UCSD-AML1 (cell line): Measurements from ENCODE around the gene GARRE1.
"Not testable (repeated sequence)": the region's sequence is repeated elsewhere in the genome, so short reads cannot be mapped to it uniquely, and the experiment has no call there.

Source experiments
- DNase-seq: peaks from one replicate; lab custom pipeline; 2025; ENCODE audit not compliant: unreplicated experiment; lab: John Stamatoyannopoulos, UW

GARRE1 gene, protein sequence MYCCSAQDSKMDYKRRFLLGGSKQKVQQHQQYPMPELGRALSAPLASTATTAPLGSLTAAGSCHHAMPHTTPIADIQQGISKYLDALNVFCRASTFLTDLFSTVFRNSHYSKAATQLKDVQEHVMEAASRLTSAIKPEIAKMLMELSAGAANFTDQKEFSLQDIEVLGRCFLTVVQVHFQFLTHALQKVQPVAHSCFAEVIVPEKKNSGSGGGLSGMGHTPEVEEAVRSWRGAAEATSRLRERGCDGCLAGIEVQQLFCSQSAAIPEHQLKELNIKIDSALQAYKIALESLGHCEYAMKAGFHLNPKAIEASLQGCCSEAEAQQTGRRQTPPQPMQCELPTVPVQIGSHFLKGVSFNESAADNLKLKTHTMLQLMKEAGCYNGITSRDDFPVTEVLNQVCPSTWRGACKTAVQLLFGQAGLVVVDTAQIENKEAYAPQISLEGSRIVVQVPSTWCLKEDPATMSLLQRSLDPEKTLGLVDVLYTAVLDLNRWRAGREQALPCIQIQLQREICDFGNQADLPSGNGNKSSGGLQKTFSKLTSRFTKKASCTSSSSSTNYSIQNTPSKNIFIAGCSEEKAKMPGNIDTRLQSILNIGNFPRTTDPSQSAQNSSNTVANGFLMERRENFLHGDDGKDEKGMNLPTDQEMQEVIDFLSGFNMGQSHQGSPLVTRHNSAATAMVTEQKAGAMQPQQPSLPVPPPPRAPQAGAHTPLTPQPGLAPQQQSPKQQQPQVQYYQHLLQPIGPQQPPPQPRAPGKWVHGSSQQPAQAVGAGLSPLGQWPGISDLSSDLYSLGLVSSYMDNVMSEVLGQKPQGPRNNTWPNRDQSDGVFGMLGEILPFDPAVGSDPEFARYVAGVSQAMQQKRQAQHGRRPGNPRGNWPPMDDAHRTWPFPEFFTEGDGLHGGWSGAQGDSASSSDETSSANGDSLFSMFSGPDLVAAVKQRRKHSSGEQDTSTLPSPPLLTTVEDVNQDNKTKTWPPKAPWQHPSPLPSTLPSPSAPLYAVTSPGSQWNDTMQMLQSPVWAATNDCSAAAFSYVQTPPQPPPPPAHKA (N-terminal part only)

GRCh38 chr19:34254046-34254697, at the start of gene GARRE1:
GARRE1 (plus strand) TSS chr19:34254554; CDS start chr19:34300474, 45,920 bp downstream.
- DNase-seq = peak; percentile 64

- DNase-seq = not testable (repeated sequence)
Measured at GRCh38 chr19:34205324-34205723, 49.0 kb upstream of the GARRE1 start.

GRCh38 chr19:34208291-34208884, 46.0 kb upstream of the GARRE1 start:
- no peak for DNase-seq

DNA sequence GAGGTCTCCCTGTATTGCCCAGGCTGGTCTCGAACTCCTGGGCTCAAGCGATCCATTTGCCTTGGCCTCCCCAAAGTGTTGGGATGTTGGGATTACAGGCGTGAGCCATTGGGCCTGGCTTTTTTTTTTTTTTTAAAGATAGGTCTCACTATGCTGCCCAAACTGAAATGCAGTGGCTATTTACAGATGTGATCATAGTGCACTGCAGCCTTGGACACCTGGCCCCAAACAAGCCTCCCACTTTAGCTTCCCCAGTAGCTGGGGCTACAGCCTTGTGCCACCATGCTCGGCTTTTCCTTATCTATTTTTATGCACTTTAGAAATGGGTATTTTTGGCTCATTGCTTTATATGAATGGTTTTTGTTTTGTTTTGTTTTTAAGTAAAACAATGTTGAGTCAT, 44.6 kb upstream of the GARRE1 start:
- DNase-seq = no peak

DNA sequence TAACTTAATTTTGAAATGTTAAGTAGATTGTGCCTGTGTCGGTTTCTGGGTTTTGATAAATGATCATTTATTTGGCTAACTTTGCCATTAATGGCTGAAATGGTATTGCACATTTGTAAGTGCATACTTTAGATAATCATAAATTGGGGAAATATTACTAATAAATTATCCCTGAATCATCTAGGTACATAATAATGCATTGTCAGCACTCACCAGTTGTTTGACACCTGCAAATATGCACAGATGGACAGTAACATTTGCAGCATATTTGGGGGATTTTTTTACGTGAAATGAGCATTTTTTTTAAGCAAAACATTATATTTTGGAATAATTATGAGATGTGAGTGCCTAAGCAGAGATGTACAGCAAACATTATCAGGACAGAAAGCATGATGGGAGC, 41.1 kb upstream of the GARRE1 start:
- DNase-seq = no peak

- DNase-seq = no peak
Measured at GRCh38 chr19:34214040-34214439, 40.3 kb upstream of the GARRE1 start.

DNA sequence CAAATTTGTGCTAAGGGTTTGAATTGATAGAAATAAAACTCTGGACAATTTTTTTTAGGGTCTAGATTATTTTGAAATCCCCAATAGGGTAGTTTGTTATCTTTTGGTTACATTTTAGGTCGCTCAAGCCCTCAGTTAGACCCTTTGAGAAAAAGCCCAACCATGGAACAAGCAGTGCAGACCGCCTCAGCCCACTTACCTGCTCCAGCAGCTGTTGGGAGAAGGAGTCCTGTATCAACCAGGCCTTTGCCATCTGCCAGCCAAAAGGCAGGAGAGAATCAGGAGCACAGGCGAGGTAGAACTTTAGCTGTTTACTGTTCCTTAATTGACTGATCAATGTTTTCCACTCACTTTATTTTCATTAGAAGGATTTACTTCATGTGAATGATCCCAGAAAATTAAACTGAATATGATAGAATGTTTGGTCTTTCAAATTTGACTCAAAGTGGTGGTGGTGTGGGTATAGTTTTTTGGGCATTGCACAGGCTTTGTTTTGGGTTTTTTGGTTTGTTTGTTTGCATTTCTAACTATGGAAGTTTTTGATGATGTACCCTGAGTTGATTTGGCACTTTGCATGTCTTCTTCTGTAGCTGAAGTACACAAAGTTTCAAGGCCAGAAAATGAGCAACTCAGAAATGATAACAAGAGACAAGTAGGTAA, 39.2 kb upstream of the GARRE1 start:
- DNase-seq = no peak

GRCh38 chr19:34215666-34216038, 38.7 kb upstream of the GARRE1 start:
- no peak for DNase-seq

DNA sequence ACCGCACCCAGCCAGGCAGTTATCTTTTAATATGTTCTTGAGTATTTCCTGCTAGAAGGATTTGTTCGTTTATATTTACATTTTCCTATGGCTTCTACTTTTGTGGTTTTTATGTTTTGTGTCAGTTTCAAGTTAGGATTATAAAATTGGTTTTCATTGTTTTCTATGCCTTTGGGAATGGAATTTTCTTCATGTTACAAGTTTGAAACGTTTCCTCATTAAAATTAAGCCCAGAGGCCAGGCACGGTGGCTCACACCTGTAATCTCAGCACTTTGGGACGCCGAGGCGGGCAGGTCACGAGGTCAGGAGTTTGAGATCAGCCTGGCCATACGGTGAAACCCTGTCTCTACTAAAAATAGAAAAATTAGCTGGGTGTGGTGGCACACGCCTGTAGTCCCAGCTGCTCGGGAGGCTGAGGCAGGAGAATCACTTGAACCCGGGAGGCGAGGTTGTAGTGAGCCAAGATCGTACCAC, 37.6 kb upstream of the GARRE1 start:
- not testable (repeated sequence) for DNase-seq

DNA sequence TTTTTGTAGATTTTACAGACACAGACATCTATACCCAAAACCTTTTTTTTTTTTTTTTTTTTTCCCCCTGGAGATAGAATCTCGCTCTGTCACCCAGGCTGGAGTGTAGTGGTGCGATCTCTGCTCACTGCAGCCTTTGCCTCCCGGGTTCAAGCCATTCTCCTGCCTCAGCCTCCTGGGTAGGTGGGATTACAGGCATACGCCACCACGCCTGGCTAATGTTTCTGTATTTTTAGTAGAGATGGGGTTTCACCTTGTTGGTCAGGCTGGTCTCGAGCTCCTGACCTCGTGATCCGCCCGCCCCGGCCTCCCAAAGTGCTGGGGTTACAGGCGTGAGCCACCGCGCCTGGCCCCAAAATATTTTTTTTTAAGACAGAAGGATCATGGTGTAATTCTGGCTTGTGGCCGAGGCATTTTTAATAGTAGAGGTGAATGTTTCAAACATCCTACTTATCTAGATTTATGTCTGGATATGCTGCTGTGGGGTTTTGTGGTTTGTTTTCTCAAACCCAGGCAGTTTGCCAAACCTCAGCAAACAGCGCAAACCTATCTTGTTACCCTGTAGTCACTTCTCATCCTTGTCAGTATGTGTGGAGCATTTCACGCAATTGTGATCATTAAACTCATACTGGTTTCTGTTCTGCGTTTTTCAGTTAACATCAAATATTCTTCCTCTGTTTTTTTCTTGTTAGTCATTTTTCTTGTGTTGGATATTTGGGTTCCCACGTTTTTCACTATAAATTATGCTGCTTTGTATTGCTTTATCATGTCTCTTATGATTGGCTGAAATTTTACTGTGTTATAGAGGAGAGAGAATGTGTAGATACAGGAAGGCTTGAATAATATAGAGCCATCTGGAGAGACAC, 36.2 kb upstream of the GARRE1 start:
- peak; percentile 18 for DNase-seq

DNA sequence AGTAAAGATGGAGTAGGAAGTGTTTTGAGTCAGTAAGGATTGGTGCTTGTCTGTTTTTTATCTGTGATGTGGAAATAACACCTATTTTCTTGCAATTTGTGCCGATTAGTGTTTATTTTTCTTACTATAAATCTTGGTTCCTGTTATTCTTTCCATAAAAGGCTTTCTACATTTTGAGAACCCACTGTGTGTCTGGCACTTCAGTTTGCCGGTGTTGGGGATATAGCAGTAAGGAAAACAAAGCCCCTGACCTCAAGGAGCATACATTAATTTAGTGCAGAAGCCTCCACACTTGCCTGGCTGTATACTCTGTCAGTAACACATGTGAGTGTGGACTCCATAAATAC, 35.6 kb upstream of the GARRE1 start:
- DNase-seq = no peak

DNA sequence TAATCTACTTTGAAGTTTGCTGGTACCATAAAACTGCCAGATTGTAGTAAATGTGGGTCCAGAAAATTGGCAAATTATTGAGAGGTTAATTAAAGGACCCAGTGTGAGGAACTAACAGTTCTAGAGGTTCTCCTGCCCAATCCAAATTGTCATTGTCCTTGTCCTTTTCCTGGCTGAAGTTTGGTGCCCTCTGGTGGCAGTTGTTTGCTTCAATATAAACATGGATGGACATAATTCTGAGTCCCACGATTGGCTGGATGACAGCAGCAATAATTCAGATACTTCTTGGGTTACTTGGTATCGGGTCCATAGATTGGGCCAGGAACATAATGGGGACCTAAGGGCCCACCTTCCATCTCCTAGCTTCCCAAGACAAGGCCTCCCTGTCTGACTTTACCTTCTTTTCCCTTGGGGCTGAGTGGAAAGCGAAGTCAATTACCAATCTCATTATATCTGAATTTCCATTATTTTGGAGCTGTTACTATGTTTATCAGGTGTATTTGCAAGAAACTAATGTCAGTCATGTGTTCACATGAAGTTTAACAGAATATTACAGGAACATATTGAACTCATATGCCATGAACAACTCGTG, 33.8 kb upstream of the GARRE1 start:
- peak; percentile 26 for DNase-seq

DNA sequence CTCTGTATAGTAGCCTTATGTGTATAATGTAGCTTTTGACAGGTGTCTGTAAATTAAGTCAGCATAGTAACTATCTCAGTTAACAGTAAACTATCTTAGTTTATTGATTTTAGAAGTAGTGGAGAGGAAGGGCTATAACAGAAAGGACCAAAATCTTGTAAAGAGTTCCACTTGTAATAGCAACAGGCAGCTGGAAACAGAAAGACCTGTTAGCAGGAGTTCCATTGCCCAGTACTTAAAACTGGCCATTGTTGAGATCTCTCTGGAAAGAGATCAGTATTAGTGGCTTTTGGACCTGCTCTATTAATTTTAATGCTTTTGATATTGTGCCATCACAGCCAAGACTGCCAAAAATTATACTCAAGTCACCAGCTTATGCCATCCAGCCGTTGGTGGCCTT, 32.0 kb upstream of the GARRE1 start:
- no peak for DNase-seq

DNA sequence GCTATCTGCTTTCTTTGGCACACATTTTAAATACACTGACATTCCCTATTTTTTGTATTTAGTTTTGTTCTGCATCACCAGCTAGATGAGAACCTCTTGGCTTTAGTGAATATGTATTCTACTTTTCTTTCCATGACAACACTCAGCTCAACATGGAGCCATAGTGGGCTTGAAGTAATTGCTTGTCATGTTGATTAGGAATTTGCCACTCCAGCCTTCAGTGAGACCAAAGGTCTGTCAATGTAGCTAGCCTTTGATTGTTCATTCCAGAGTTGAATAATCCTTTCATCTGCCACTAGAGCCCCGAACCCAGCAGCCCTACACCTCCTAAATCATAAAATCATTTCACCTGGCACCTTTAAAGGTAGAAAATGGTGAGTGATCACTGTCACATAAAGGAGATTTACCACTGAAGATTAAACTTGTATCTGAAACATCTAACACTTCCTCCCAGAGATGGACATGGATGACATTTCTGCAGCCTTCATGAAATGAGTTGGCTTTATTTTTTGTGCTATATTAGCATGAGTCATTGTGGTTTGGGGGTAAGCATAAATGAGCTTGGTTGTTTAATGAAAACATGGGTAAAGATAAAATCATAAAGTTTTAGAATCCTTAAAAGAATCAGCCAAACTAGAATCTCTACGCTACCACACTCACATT, 29.2 kb upstream of the GARRE1 start:
- DNase-seq = no peak

- DNase-seq = no peak
Measured at GRCh38 chr19:34225659-34226015, 28.7 kb upstream of the GARRE1 start.

DNA sequence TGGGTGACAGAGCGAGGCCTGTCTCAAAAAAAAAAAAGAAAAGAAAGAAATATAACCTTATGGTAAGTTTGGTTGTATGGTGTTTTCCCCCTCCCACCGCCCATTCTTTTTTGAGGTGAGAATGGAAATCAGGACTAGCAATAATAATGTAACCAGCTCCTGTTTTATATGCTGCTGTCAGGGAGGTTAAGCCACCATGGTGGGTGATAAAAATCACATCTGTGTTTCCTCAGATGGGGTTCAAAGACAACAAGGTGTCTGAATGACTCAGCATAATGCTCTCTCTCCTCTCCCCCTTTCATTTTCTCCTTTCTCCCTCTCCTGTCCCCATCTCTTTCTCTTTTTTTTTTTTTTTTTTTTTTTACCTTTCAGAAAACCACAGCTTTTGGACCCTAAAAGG, 28.3 kb upstream of the GARRE1 start:
- no peak for DNase-seq

DNA sequence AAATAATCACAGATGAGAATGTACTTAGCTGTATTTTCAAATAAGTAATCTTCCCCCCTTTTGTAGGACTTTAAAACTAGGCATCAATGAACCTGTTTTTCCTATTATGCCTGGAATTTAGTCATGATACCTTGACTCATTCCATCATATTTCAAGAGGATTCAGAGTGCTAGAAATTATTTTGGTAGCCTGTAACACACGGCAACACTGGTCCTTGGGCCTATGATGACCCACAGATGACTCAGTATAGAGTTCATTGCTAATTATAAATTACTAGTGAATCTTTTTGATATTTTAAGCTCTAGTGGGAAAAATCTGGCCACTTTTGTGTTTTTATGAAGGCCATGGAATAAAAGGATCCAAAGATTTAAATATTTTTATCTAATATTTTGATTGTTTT, 26.0 kb upstream of the GARRE1 start:
- no peak for DNase-seq

GRCh38 chr19:34228762-34229161, 25.6 kb upstream of the GARRE1 start:
- DNase-seq = no peak

DNA sequence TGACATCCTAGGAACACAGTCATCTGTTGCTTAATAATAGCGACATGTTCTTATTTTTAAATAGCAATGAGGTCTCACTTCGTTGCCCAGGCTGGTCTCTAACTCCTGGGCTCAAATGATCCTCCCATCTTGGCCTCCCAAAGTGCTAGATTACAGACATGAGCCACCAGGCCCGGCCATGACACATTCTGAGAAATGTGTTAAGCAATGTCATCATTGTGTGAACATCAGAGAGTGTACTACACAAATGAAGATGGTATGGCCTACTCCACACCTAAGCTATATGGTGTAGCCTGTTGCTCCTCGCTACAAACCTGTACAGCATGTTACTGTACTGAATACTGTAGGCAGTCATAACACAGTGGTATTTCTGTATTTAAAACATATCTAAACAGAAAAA, 24.6 kb upstream of the GARRE1 start:
- DNase-seq = no peak
